ENCODE results near the gene TREM2. TPM values are rescaled to one million over a fixed set of nuclear protein-coding genes. Genes with fewer than 3 reads are reported as not detected.
"Not testable (repeated sequence)": the region's sequence is repeated elsewhere in the genome, so short reads cannot be mapped to it uniquely, and the experiment has no call there.

The TREM2 gene
- total RNA-seq (ENCODE audit: insufficient read depth, low replicate concordance) = 11.6 TPM

GRCh38 chr6:41162687-41163418, at the start of gene TREM2:
TREM2 (minus strand) TSS chr6:41163116; CDS start chr6:41163082, 34 bp downstream.
- DNase-seq (ENCODE audit: low spot score) = no peak

GRCh38 chr6:41209547-41210320, 46.8 kb upstream of the TREM2 start:
- DNase-seq (ENCODE audit: low spot score) = no peak

- no peak for DNase-seq (ENCODE audit: low spot score)
These were observed 45.7 kb upstream of the TREM2 start for GRCh38 chr6:41208439-41209106.

GRCh38 chr6:41204156-41204555, 41.2 kb upstream of the TREM2 start:
- DNase-seq (ENCODE audit: low spot score) = no peak

- no peak for DNase-seq (ENCODE audit: low spot score)
These were observed 38.9 kb upstream of the TREM2 start for GRCh38 chr6:41201764-41202173.

- no peak for DNase-seq (ENCODE audit: low spot score)
These were observed 38.2 kb upstream of the TREM2 start, which contains the start of gene TREML2 for GRCh38 chr6:41200901-41201763. TREML2 (minus strand) TSS chr6:41201149; CDS start chr6:41201008, 141 bp downstream.

GRCh38 chr6:41200296-41200900, 37.5 kb upstream of the TREM2 start:
- DNase-seq (ENCODE audit: low spot score) = peak; percentile 74

- no peak for DNase-seq (ENCODE audit: low spot score)
These were observed 36.8 kb upstream of the TREM2 start for GRCh38 chr6:41199552-41200246.

- DNase-seq (ENCODE audit: low spot score) = no peak
These were observed 34.3 kb upstream of the TREM2 start for GRCh38 chr6:41197234-41197633.

- no peak for DNase-seq (ENCODE audit: low spot score)
These were observed 31.5 kb upstream of the TREM2 start for GRCh38 chr6:41194386-41194785.

GRCh38 chr6:41193884-41194283, 31.0 kb upstream of the TREM2 start:
- DNase-seq (ENCODE audit: low spot score) = no peak

GRCh38 chr6:41193171-41193734, 30.3 kb upstream of the TREM2 start:
- DNase-seq (ENCODE audit: low spot score) = no peak

- DNase-seq (ENCODE audit: low spot score) = no peak
These were observed 28.7 kb upstream of the TREM2 start for GRCh38 chr6:41191569-41191968.

GRCh38 chr6:41190791-41191190, 27.9 kb upstream of the TREM2 start:
- DNase-seq (ENCODE audit: low spot score) = no peak

GRCh38 chr6:41189967-41190366, 27.1 kb upstream of the TREM2 start:
- no peak for DNase-seq (ENCODE audit: low spot score)

- DNase-seq (ENCODE audit: low spot score) = not testable (repeated sequence)
These were observed 26.1 kb upstream of the TREM2 start for GRCh38 chr6:41189046-41189445.

- DNase-seq (ENCODE audit: low spot score) = no peak
These were observed 25.3 kb upstream of the TREM2 start for GRCh38 chr6:41187924-41188886.

GRCh38 chr6:41186031-41186562, 23.2 kb upstream of the TREM2 start:
- DNase-seq (ENCODE audit: low spot score) = no peak

All from umbilical cord (tissue), 2 donors.